Nephron (organoid): ENCODE results near the gene CRYGC.
"Not testable (repeated sequence)": the region's sequence is repeated elsewhere in the genome, so short reads cannot be mapped to it uniquely, and the experiment has no call there.

Experiments used
- H3K27ac Mint-ChIP-seq, 3 experiments: 2 replicates each; pipeline ENCODE4 v1.8.0; 2020; ENCODE audit warnings: mixed read lengths in 3 of 3, mild to moderate bottlenecking in 2 of 3, moderate library complexity in 1 of 3
- H3K27me3 Mint-ChIP-seq: 2 replicates; pipeline ENCODE4 v1.8.0; 2021; ENCODE audit warnings: low read depth, mild to moderate bottlenecking, moderate library complexity, mixed read lengths
- H3K36me3 Mint-ChIP-seq: 2 replicates; pipeline ENCODE4 v1.8.0; 2020; ENCODE audit warnings: low read depth, mixed read lengths
- H3K4me1 Mint-ChIP-seq: 2 replicates; pipeline ENCODE4 v1.8.0; 2020; ENCODE audit warnings: mixed read lengths
- H3K4me3 Mint-ChIP-seq, 3 experiments: 2 replicates each; pipeline ENCODE4 v1.8.0; 2020; ENCODE audit warnings: mild to moderate bottlenecking in 3 of 3, mixed read lengths in 3 of 3, moderate library complexity in 2 of 3
- H3K9me3 Mint-ChIP-seq: 2 replicates; pipeline ENCODE4 v1.8.0; 2020; ENCODE audit warnings: mixed read lengths
- TF ChIP-seq, protein P1 (sequence below), 3 experiments: fragments of 200-600 bp; sonication (generic); IDR thresholded peaks; one replicate each; pipeline ENCODE4 v1.5.0; 2021; ENCODE audit warnings: antibody characterized with exemption in 3 of 3; ENCODE audit not compliant: unreplicated experiment in 3 of 3

Gene CRYGC

GRCh38 chr2:208122248-208122647 is 7.4 kb downstream of the CRYGC start:
- peaks cover 3% of the 10 kb centered on the region for H3K27me3 Mint-ChIP-seq
- TF ChIP-seq, protein P1, sequence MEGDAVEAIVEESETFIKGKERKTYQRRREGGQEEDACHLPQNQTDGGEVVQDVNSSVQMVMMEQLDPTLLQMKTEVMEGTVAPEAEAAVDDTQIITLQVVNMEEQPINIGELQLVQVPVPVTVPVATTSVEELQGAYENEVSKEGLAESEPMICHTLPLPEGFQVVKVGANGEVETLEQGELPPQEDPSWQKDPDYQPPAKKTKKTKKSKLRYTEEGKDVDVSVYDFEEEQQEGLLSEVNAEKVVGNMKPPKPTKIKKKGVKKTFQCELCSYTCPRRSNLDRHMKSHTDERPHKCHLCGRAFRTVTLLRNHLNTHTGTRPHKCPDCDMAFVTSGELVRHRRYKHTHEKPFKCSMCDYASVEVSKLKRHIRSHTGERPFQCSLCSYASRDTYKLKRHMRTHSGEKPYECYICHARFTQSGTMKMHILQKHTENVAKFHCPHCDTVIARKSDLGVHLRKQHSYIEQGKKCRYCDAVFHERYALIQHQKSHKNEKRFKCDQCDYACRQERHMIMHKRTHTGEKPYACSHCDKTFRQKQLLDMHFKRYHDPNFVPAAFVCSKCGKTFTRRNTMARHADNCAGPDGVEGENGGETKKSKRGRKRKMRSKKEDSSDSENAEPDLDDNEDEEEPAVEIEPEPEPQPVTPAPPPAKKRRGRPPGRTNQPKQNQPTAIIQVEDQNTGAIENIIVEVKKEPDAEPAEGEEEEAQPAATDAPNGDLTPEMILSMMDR (IDR thresholded peaks at IDR 0.05; ENCODE audit: unreplicated experiment in 3 of 3) = no peak

DNA sequence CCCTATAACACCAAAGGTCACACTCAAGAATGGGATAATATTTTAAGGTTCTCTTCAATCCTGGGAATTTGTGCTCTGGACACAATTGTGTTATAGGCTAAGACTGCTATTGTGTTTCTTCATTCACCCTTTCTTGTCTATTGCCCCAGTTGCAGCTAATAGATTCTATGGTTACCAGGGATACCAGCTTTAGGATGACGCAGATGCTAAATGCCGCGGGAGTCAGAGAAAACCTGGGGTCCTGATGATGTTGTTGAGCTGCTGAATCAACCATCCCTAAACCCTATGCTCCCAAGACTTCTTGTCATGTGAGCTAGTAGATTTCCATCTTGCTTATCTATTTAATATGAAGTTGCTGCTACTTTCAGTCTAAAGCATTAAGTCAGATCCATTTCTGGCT is 10.7 kb downstream of the CRYGC start:
- TF ChIP-seq, protein P1 (IDR thresholded peaks at IDR 0.05; ENCODE audit: unreplicated experiment in 3 of 3) = no peak
- no peak overlapping the region for H3K4me3 Mint-ChIP-seq
- peaks cover 3% of the 10 kb centered on the region for H3K27me3 Mint-ChIP-seq
- no peaks in the 10 kb centered on the region for H3K9me3 Mint-ChIP-seq
- H3K27ac Mint-ChIP-seq = no peak overlapping the region
- no peaks in the 10 kb centered on the region for H3K36me3 Mint-ChIP-seq
- no peaks in the 10 kb centered on the region for H3K4me1 Mint-ChIP-seq

More at GRCh38 chr2:208122248-208122647, 7.4 kb downstream of the CRYGC start:
- no peaks in the 10 kb centered on the region for H3K36me3 Mint-ChIP-seq
- no peak overlapping the region for H3K4me3 Mint-ChIP-seq
- no peak overlapping the region for H3K27ac Mint-ChIP-seq
- H3K4me1 Mint-ChIP-seq = no peaks in the 10 kb centered on the region
- no peaks in the 10 kb centered on the region for H3K9me3 Mint-ChIP-seq

DNA sequence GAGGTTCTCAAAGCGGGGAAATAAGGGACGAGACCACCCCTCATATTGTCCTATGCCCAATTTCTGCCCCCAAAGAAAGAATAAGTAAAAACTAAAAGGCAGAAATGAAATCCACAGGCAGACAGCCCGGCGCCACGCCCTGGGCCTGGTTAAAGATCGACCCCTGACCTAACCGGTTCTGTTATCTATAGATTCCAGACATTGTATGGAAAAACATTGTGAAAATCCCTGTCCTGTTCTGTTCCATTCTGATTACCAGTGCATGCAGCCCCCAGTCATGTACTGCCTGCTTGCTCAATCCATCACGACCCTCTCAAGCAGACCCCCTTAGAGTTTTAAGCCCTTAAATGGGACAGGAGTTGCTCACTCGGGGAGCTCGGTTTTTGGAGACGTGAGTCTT is 12.2 kb downstream of the CRYGC start:
- H3K36me3 Mint-ChIP-seq, H3K9me3 Mint-ChIP-seq, H3K4me3 Mint-ChIP-seq, H3K27ac Mint-ChIP-seq, H3K4me1 Mint-ChIP-seq: not testable (repeated sequence)
- H3K27me3 Mint-ChIP-seq = peaks cover 12% of the 10 kb centered on the region

GRCh38 chr2:208112969-208113368 is 16.7 kb downstream of the CRYGC start:
- TF ChIP-seq, protein P1 (IDR thresholded peaks at IDR 0.05; ENCODE audit: unreplicated experiment in 3 of 3) = no peak
- Mint-ChIP-seq H3K36me3 (no peaks in the 10 kb centered on the region), H3K27me3 (peaks cover 16% of the 10 kb centered on the region), H3K27ac (no peak overlapping the region), H3K9me3 (no peaks in the 10 kb centered on the region), H3K4me1 (peaks cover 8% of the 10 kb centered on the region), H3K4me3 (peak overlapping the region; percentile 52 to 62 (median 56))

DNA sequence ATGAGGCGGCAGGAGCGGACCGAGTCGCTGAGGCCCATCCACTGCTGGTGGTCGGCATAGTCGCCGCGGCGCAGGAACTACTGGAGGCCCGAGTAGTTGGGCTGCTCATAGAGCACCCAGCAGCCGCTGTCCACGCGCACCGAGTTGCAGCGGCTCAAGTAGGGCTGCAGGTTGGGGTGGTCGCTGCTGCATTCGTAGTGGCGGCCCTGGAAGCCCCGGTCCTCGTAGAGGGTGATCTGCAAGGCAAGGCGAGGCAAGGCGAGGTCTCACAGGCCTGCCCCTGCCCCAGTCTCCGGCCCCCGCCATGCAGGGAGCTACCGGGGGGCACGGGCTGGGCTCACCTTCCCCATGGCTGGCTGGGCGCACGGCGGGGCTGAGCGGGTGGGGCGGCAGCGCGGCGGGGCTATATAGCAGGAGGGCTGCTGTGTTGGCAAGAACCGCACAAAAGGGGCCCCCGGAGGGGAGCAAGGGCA is 17.3 kb downstream of the CRYGC start:
- Mint-ChIP-seq H3K4me3 (peak overlapping the region; percentile 56 to 66 (median 62)), H3K27me3 (peaks cover 16% of the 10 kb centered on the region)
- not testable (repeated sequence) for H3K27ac Mint-ChIP-seq, H3K9me3 Mint-ChIP-seq, H3K4me1 Mint-ChIP-seq, H3K36me3 Mint-ChIP-seq

- Mint-ChIP-seq H3K9me3 (no peaks in the 10 kb centered on the region), H3K27me3 (no peaks in the 10 kb centered on the region), H3K4me1 (peaks cover 23% of the 10 kb centered on the region), H3K27ac (no peak overlapping the region), H3K4me3 (no peak overlapping the region), H3K36me3 (no peaks in the 10 kb centered on the region)
- TF ChIP-seq, protein P1 (IDR thresholded peaks at IDR 0.05; ENCODE audit: unreplicated experiment in 3 of 3) = no peak
Observed at GRCh38 chr2:208103616-208104015, 26.0 kb downstream of the CRYGC start.

DNA sequence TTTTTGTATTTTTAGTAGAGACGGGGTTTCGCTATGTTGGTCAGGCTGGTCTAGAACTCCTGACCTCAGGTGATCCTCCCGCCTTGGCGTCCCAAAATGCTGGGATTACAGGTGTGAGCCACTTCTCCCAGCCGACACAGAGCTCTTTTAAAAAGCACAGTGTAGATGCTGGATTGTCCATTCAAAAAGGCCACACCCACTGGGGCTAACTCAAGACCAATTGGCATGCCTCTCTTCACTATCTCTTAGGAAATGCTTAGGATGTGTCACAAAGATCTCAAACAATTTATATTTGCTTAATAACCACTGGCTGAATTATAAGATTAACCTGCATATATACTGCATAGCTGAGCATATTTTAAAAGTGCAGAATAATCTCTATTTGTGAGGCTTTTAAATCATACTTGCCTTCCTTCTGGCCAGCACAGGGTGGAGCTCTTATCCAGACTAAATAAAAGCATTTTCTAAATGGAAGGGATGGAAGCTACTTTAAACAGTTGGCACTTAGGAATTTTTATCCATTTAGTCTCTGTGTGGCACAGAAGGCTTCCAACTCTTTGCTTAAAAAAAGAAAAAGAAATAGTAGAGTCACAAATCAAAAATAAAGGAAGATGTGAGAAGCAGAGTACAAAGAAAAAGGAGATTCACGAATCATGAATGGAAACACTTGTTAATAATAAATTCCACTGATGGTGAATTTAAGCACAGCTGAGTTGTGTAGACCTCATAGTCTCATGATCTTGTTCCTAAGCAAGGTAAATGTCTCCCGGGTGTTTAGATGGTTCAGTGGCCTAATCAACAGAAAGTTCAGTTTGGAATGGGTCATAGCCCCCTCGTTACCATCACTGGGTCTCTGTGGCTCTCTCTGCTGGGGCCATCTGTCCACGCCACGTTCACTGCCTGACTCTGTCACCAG is 27.7 kb downstream of the CRYGC start:
- peaks cover 35% of the 10 kb centered on the region for H3K4me1 Mint-ChIP-seq
- TF ChIP-seq, protein P1 (IDR thresholded peaks at IDR 0.05; ENCODE audit: unreplicated experiment in 3 of 3) = peak; percentile 48 to 61 (median 58)
- H3K27me3 Mint-ChIP-seq = peaks cover 3% of the 10 kb centered on the region
- peak overlapping the region in 1 of 3 experiments; percentile 1 for H3K27ac Mint-ChIP-seq
- H3K9me3 Mint-ChIP-seq = no peaks in the 10 kb centered on the region
- H3K4me3 Mint-ChIP-seq = no peak overlapping the region
- no peaks in the 10 kb centered on the region for H3K36me3 Mint-ChIP-seq
